Muscle of leg (tissue), 11 donors: Measurements from ENCODE around the gene MSL3. TPM values are rescaled to one million over a fixed set of nuclear protein-coding genes. Genes with fewer than 3 reads are reported as not detected.

ENCODE experiments used
- DNase-seq: peaks from one replicate; pipeline ENCODE4 v3.0.0; 2013
- H3K27ac ChIP-seq: one replicate; pipeline ENCODE4 v1.5.1; 2013; ENCODE audit warnings: mild to moderate bottlenecking, low read length, control low read depth
- H3K27me3 ChIP-seq: one replicate; pipeline ENCODE4 v1.6.1; 2013; ENCODE audit warnings: low read length; ENCODE audit not compliant: control insufficient read depth, insufficient read depth
- H3K36me3 ChIP-seq: one replicate; pipeline ENCODE4 v1.6.1; 2013; ENCODE audit warnings: low read length; ENCODE audit not compliant: control insufficient read depth, insufficient read depth
- H3K4me1 ChIP-seq: one replicate; pipeline ENCODE4 v1.6.1; 2013; ENCODE audit warnings: low read length; ENCODE audit not compliant: control insufficient read depth, insufficient read depth
- H3K4me3 ChIP-seq: one replicate; pipeline ENCODE4 v1.5.1; 2013; ENCODE audit warnings: low read length, control low read depth
- H3K9me3 ChIP-seq: replicated peaks from 2 replicates; pipeline ENCODE4 v1.6.1; 2013; ENCODE audit warnings: low read depth, low read length; ENCODE audit not compliant: control insufficient read depth
- WGBS: methylation state at CpG from one replicate; pipeline ENCODE4 v1.1.5; 2013; ENCODE audit warnings: missing lambda C conversion rate; ENCODE audit not compliant: insufficient coverage; 5-methylcytosine and 5-hydroxymethylcytosine counted together
- polyA plus RNA-seq, 8 donors: library from polyadenylated mRNA; unstranded; fragments of 120-200 nt; gene quantifications; one replicate each; pipeline versions ENCODE4 v1.2.1 to v1.2.3, GENCODE V29; 2013; ENCODE audit warnings: inconsistent platforms in 1 of 8, low replicate concordance in 1 of 8; ENCODE audit not compliant: insufficient read length in 8 of 8, insufficient read depth in 1 of 8
- total RNA-seq: library from RNA; stranded (reverse); fragments of 120-200 nt; gene quantifications from one replicate; pipeline ENCODE4 v1.2.4, GENCODE V29; 2013

The MSL3 gene
- total and polyA plus RNA-seq, 9 donors, result 17.4 to 32.1 (median 23.0) TPM

- DNase-seq, result no peak
- H3K27ac ChIP-seq, result no peak overlapping the region
- no peaks in the 10 kb centered on the region for H3K36me3 ChIP-seq
- H3K4me3 ChIP-seq, result no peak overlapping the region
- H3K9me3 ChIP-seq, result no peaks in the 10 kb centered on the region
- peaks cover 7% of the 10 kb centered on the region for H3K27me3 ChIP-seq
- no peaks in the 10 kb centered on the region for H3K4me1 ChIP-seq
- WGBS, result 57% methylated on average over 4 of the region's 6 CpGs
Measured at GRCh38 chrX:11793734-11794133, 35.7 kb downstream of the MSL3 start.

- H3K36me3 ChIP-seq, result no peaks in the 10 kb centered on the region
- DNase-seq, result no peak
- no peaks in the 10 kb centered on the region for H3K9me3 ChIP-seq
- no peak overlapping the region for H3K4me3 ChIP-seq
- WGBS, result no CpG with 5 or more reads among the region's 2 CpGs
- no peaks in the 10 kb centered on the region for H3K4me1 ChIP-seq
- H3K27ac ChIP-seq, result no peak overlapping the region
- H3K27me3 ChIP-seq, result peaks cover 3% of the 10 kb centered on the region
Measured at GRCh38 chrX:11813341-11813740, 55.3 kb downstream of the MSL3 start.

Other genes with a start within 250 kb of the MSL3 start
- 7.8 TPM for gene ARHGAP6, start 92.3 kb upstream of the MSL3 start, total RNA-seq
- 10 to 100 TPM in 3 of 8 donors, 1 to 10 TPM in 5; 7.4 to 10.9 (median 9.6) TPM for gene ARHGAP6, start 92.3 kb upstream of the MSL3 start, polyA plus RNA-seq